HepG2 (cell line): ENCODE data around the gene RTN4RL2. TPM values are rescaled to one million over a fixed set of nuclear protein-coding genes. Genes with fewer than 3 reads are reported as not detected.

Source experiments
- ARID4A ChIP-seq: sonication (generic); formaldehyde crosslinking; IDR thresholded peaks from 2 replicates; pipeline ENCODE4 v1.5.0; 2020; ENCODE audit warnings: mild to moderate bottlenecking, missing genetic modification reagents, borderline replicate concordance
- ATM ChIP-seq: fragments of 450-650 bp; IDR thresholded peaks from 2 replicates; pipeline ENCODE4 v1.7.1; 2017; ENCODE audit warnings: mild to moderate bottlenecking, borderline replicate concordance
- CAMTA2 ChIP-seq: sonication (generic); formaldehyde crosslinking; IDR thresholded peaks from 2 replicates; pipeline ENCODE4 v1.4.0; 2020; ENCODE audit warnings: mild to moderate bottlenecking, missing genetic modification reagents, borderline replicate concordance
- CHD2 ChIP-seq: IDR thresholded peaks from 2 replicates; pipeline ENCODE4 v1.6.1; 2011; ENCODE audit warnings: low read depth, low read length, improper control_type of control experiment
- CSRNP1 ChIP-seq: sonication (generic); formaldehyde crosslinking; IDR thresholded peaks from 2 replicates; pipeline ENCODE4 v1.8.1; 2023; ENCODE audit warnings: mild to moderate bottlenecking, missing genetic modification reagents
- DMAP1 ChIP-seq: IDR thresholded peaks from 2 replicates; pipeline ENCODE4 v1.6.1; 2016
- FOXK1 ChIP-seq: sonication (generic); formaldehyde crosslinking; IDR thresholded peaks from 2 replicates; pipeline ENCODE4 v1.4.0; 2020; ENCODE audit warnings: low read depth, missing genetic modification reagents, borderline replicate concordance
- MXD1 ChIP-seq: sonication (generic); formaldehyde crosslinking; IDR thresholded peaks from 2 replicates; pipeline ENCODE4 v1.4.0; 2020; ENCODE audit warnings: mild to moderate bottlenecking, missing genetic modification reagents
- NCOA2 ChIP-seq: sonication (generic); formaldehyde crosslinking; IDR thresholded peaks from 2 replicates; pipeline ENCODE4 v1.8.0; 2022; ENCODE audit warnings: inconsistent platforms
- PRMT3 ChIP-seq: sonication (generic); formaldehyde crosslinking; IDR thresholded peaks from 2 replicates; pipeline ENCODE4 v1.8.1; 2022; ENCODE audit warnings: low read depth, mild to moderate bottlenecking, moderate library complexity, missing genetic modification reagents, borderline replicate concordance
- RARA ChIP-seq: IDR thresholded peaks from 2 replicates; pipeline ENCODE4 v1.6.1; 2016; ENCODE audit warnings: missing genetic modification reagents, missing compliant biosample characterization
- TBX2 ChIP-seq: sonication (generic); formaldehyde crosslinking; IDR thresholded peaks from 2 replicates; pipeline ENCODE4 v1.5.0; 2020; ENCODE audit warnings: missing genetic modification reagents, mild to moderate bottlenecking, borderline replicate concordance
- ZBTB26 ChIP-seq: IDR thresholded peaks from 2 replicates; pipeline ENCODE4 v1.6.1; 2016; ENCODE audit warnings: missing compliant biosample characterization, missing genetic modification reagents, borderline replicate concordance
- ZNF34 ChIP-seq: sonication (generic); formaldehyde crosslinking; IDR thresholded peaks from 2 replicates; pipeline ENCODE4 v1.4.0; 2020; ENCODE audit warnings: mild to moderate bottlenecking, missing genetic modification reagents, borderline replicate concordance
- ZNF652 ChIP-seq: IDR thresholded peaks from 2 replicates; pipeline ENCODE4 v1.6.1; 2016; ENCODE audit warnings: low read depth, borderline replicate concordance
- ZSCAN22 ChIP-seq: sonication (generic); formaldehyde crosslinking; IDR thresholded peaks from 2 replicates; pipeline ENCODE4 v1.4.0; 2020; ENCODE audit warnings: mild to moderate bottlenecking, missing genetic modification reagents
- polyA plus RNA-seq, 8 experiments: library from polyadenylated mRNA; depleted of rRNA in 3 of 8; stranded (reverse) in 7 of 8; unstranded in 1 of 8; fragments of >200 nt; fragmentation: Illumina TruSeq in 4 of 8; extraction: Trizol in 4 of 8; gene quantifications; 2 replicates each; pipeline versions ENCODE4 v1.2.1 to v1.2.3, GENCODE V29; 2011 to 2016; ENCODE audit warnings: low read depth in 4 of 8, missing spikeins in 1 of 8, mixed read lengths in 1 of 8; ENCODE audit not compliant: insufficient read depth in 1 of 8
- total RNA-seq, 5 experiments: library from RNA; depleted of rRNA; stranded (reverse); fragments of >200 nt; fragmentation: Illumina TruSeq; extraction: Trizol; gene quantifications; 2 replicates each; pipeline ENCODE4 v1.2.3, GENCODE V29; 2016; ENCODE audit warnings: low read depth in 1 of 5

The RTN4RL2 gene
- total and polyA plus RNA-seq, 2 of the 13 experiments (the other 11 are each of a cell fraction or from before 2014, with no cell fraction given) = 1.3 to 4.3 TPM

DNA sequence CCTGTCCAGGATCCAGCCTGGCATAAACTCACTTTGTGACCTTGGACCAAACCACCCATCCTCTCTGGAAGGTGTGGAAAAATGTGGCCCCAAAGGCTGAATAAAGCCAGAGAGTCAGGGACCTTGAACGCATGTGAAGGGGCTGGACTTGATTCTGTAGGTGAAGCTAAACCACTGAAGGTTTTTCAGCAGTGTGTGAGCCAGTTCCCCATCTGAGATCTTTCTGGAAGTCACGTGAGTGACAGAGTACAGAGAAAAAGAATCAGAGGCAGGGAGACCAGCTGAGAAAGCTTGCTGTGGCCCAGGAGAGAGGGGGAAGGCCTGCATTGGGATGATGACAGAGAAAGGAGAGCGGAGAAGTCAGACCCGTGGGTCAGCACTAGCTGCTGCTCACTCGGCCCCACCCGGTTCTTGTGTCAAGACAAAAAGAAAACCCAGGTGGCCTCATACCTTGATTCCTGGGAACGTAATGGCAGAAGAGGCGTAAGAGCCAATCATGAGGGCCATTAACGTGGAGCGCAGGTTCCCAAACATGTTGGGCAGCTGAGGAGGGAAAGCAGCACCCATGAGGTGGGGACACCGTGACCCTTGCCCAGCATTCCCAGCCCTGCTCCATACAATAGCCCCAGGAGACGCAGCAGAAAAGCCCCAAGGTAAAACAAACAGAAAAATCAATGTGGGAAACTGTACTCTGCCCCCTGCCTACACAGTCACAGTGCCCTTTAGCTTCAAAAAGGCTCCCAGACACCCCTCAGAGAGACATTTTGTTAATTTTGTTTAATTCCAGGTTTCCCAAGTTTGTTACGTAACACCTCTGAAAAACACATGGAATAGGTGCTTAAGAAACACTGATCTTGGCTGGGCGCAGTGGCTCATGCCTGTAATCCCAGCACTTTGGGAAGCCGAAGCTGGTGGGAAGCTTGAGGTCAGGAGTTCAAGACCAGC, 37.2 kb downstream of the RTN4RL2 start (continued):
- TF ChIP-seq ARID4A (CRISPR knock-in tag) (peak; percentile 62; the same call in 1 of the 2 replicates), ATM (no peak), DMAP1 (peak; percentile 64; the same call in 1 of the 2 replicates), FOXK1 (CRISPR knock-in tag) (peak; percentile 73), ZSCAN22 (no peak), CHD2 (no peak), ZNF652 (CRISPR knock-in tag) (peak; percentile 34; the same call in 1 of the 2 replicates), RARA (CRISPR knock-in tag) (peak; percentile 85), TBX2 (CRISPR knock-in tag) (peak; percentile 83), MXD1 (no peak), PRMT3 (CRISPR knock-in tag) (no peak), CAMTA2 (CRISPR knock-in tag) (peak; percentile 84; the same call in 1 of the 2 replicates), CSRNP1 (CRISPR knock-in tag) (peak; percentile 64; the same call in 1 of the 2 replicates), NCOA2 (CRISPR knock-in tag) (peak; percentile 78), ZBTB26 (CRISPR knock-in tag) (0 out of 2 replicates have a peak, but pooled peaks have one; percentile 46), ZNF34 (CRISPR knock-in tag) (no peak)
